ENCODE results near the gene SRPK3.

The SRPK3 gene

GRCh38 chrX:153801669-153802068 lies 20.8 kb downstream of the SRPK3 start:
- no peak for DNase-seq (ENCODE audit: low spot score)
- TF ChIP-seq CTCF (IDR thresholded peaks at IDR 0.05; ENCODE audit: extremely low read depth, missing control alignments), result no peak

GRCh38 chrX:153802513-153803045 lies 21.7 kb downstream of the SRPK3 start:
- no peak for DNase-seq (ENCODE audit: low spot score)
- no peak for TF ChIP-seq CTCF (IDR thresholded peaks at IDR 0.05; ENCODE audit: extremely low read depth, missing control alignments)

- TF ChIP-seq CTCF (IDR thresholded peaks at IDR 0.05; ENCODE audit: extremely low read depth, missing control alignments), result no peak
- no peak for DNase-seq (ENCODE audit: low spot score)
These were observed 22.6 kb downstream of the SRPK3 start for GRCh38 chrX:153803211-153804099.

GRCh38 chrX:153804100-153804595 lies 23.3 kb downstream of the SRPK3 start:
- TF ChIP-seq CTCF (IDR thresholded peaks at IDR 0.05; ENCODE audit: extremely low read depth, missing control alignments), result no peak
- no peak for DNase-seq (ENCODE audit: low spot score)

- no peak for TF ChIP-seq CTCF (IDR thresholded peaks at IDR 0.05; ENCODE audit: extremely low read depth, missing control alignments)
- DNase-seq (ENCODE audit: low spot score), result no peak
These were observed 23.8 kb downstream of the SRPK3 start for GRCh38 chrX:153804621-153805020.

- no peak for DNase-seq (ENCODE audit: low spot score)
- TF ChIP-seq CTCF (IDR thresholded peaks at IDR 0.05; ENCODE audit: extremely low read depth, missing control alignments), result no peak
These were observed 24.6 kb downstream of the SRPK3 start for GRCh38 chrX:153805436-153805835.

- TF ChIP-seq CTCF (IDR thresholded peaks at IDR 0.05; ENCODE audit: extremely low read depth, missing control alignments), result no peak
- DNase-seq (ENCODE audit: low spot score), result no peak
These were observed 26.2 kb downstream of the SRPK3 start for GRCh38 chrX:153806999-153807575.
